BE2C (cell line): Measurements from ENCODE around the gene KRT72.

Experiments
- DNase-seq: peaks from one replicate; pipeline ENCODE4 v3.0.0-alpha.2; 2020
- H3K27me3 ChIP-seq: fragments of 250-450 bp; sonication (Bioruptor Pico); 2 replicates; pipeline ENCODE4 v1.5.1; 2020; ENCODE audit warnings: mild to moderate bottlenecking
- H3K36me3 ChIP-seq: fragments of 250-450 bp; sonication (Bioruptor Pico); 2 replicates; pipeline ENCODE4 v1.5.1; 2020; ENCODE audit warnings: mild to moderate bottlenecking
- H3K4me1 ChIP-seq: fragments of 250-450 bp; sonication (Bioruptor Pico); 2 replicates; pipeline ENCODE4 v1.5.1; 2020
- H3K4me3 ChIP-seq: 2 replicates; pipeline ENCODE4 v1.5.1; 2011; ENCODE audit warnings: low read depth, low read length
- H3K9me3 ChIP-seq: fragments of 250-450 bp; sonication (Bioruptor Pico); 2 replicates; pipeline ENCODE4 v1.5.1; 2020
- TF ChIP-seq, protein P1 (sequence below): IDR thresholded peaks from 2 replicates; pipeline ENCODE4 v1.5.1; 2012; ENCODE audit warnings: mild to moderate bottlenecking, low read depth, low read length

KRT72 gene

DNA sequence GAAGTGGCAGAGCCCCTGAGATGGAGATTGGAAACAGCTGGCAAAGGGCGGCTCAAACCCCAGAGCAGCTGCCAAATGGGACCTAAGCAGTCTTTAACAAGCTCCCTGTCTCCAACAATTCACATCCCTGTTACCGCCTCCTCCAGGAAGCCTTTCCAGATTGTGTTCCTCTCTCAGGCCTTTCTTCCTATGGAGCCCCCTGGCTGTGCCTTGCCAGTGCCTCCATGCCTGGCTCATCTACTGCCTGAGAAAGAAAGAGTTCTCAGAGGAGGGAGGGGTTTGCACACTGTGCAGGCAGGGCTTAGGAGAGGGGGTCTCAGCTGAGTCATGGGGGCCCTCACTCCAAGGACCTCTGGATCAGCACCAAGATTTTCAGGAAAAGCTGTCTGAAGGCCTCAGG, 18.8 kb downstream of the KRT72 start:
- no peak for DNase-seq
- Histone ChIP-seq H3K27me3 (peaks cover 23% of the 10 kb centered on the region), H3K36me3 (no peaks in the 10 kb centered on the region), H3K4me3 (no peak overlapping the region), H3K9me3 (no peaks in the 10 kb centered on the region), H3K4me1 (no peaks in the 10 kb centered on the region)
- TF ChIP-seq, protein P1, sequence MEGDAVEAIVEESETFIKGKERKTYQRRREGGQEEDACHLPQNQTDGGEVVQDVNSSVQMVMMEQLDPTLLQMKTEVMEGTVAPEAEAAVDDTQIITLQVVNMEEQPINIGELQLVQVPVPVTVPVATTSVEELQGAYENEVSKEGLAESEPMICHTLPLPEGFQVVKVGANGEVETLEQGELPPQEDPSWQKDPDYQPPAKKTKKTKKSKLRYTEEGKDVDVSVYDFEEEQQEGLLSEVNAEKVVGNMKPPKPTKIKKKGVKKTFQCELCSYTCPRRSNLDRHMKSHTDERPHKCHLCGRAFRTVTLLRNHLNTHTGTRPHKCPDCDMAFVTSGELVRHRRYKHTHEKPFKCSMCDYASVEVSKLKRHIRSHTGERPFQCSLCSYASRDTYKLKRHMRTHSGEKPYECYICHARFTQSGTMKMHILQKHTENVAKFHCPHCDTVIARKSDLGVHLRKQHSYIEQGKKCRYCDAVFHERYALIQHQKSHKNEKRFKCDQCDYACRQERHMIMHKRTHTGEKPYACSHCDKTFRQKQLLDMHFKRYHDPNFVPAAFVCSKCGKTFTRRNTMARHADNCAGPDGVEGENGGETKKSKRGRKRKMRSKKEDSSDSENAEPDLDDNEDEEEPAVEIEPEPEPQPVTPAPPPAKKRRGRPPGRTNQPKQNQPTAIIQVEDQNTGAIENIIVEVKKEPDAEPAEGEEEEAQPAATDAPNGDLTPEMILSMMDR = no peak

DNA sequence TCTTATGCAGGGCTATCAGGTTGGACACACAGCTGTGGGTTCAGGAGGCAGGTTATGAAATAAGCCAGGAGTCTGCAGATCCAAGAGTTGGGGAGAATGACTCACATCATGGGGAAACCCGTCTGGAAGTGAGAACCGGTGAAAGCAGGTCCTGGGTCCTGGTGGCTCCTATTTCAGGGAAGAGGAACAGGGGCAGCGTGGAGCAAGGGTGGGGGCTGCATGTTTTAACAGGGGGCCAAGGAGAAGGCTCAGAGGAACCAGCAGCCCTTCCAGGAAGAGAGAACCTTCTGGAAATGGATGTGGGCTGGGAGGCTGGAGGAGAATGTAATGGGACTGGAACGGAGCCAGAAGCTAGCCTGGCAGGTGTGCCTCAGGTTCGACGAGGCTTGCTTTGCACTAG, 19.8 kb downstream of the KRT72 start:
- DNase-seq = no peak
- Histone ChIP-seq H3K36me3 (no peaks in the 10 kb centered on the region), H3K4me3 (no peak overlapping the region), H3K27me3 (peaks cover 27% of the 10 kb centered on the region), H3K4me1 (no peaks in the 10 kb centered on the region), H3K9me3 (no peaks in the 10 kb centered on the region)
- TF ChIP-seq, protein P1 = no peak

DNA sequence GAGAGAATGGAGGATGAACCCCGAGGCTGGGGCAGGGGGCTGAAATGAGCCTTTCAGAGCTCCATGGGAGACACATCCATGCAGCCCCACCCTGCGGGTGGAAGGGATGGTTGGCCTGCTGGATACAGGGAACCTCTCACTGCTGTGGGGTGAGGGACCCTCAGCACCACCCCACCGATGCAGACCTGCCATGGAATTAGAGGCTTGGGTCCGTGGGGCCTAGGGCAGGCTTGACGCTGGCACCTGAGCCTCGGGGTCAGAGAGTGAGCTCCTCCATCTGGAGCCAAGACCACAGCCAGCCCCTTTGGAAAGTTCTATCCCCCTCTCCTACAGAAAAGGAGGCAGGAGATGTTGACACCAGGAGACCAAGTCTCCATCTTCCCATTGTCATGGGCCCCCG, 20.2 kb downstream of the KRT72 start:
- Histone ChIP-seq H3K36me3 (no peaks in the 10 kb centered on the region), H3K27me3 (peaks cover 29% of the 10 kb centered on the region), H3K4me1 (no peaks in the 10 kb centered on the region), H3K4me3 (no peak overlapping the region), H3K9me3 (no peaks in the 10 kb centered on the region)
- TF ChIP-seq, protein P1 = no peak
- DNase-seq = no peak

DNA sequence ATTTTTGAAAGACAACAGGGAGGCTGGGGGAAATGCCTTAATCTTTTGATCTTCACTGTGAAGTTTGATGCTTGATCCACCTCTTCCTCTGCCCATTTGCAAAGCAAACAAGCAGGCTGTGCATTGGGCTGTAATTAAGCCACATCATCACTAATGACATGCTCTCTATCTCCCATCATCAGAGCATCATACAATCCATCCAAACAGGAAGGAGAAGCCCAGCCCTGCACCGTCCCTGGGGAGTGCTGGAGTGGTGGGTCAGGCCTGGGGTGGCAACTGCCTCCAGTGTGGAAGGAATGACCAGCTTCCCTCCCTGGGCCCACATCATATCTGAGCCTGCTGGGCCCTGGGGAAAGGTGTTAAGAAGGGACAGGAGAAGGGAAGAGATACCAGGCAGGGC, 20.8 kb downstream of the KRT72 start:
- H3K4me3 ChIP-seq = no peak overlapping the region
- H3K4me1 ChIP-seq = no peaks in the 10 kb centered on the region
- H3K9me3 ChIP-seq = no peaks in the 10 kb centered on the region
- peaks cover 32% of the 10 kb centered on the region for H3K27me3 ChIP-seq
- no peaks in the 10 kb centered on the region for H3K36me3 ChIP-seq
- no peak for DNase-seq
- TF ChIP-seq, protein P1 = no peak

DNA sequence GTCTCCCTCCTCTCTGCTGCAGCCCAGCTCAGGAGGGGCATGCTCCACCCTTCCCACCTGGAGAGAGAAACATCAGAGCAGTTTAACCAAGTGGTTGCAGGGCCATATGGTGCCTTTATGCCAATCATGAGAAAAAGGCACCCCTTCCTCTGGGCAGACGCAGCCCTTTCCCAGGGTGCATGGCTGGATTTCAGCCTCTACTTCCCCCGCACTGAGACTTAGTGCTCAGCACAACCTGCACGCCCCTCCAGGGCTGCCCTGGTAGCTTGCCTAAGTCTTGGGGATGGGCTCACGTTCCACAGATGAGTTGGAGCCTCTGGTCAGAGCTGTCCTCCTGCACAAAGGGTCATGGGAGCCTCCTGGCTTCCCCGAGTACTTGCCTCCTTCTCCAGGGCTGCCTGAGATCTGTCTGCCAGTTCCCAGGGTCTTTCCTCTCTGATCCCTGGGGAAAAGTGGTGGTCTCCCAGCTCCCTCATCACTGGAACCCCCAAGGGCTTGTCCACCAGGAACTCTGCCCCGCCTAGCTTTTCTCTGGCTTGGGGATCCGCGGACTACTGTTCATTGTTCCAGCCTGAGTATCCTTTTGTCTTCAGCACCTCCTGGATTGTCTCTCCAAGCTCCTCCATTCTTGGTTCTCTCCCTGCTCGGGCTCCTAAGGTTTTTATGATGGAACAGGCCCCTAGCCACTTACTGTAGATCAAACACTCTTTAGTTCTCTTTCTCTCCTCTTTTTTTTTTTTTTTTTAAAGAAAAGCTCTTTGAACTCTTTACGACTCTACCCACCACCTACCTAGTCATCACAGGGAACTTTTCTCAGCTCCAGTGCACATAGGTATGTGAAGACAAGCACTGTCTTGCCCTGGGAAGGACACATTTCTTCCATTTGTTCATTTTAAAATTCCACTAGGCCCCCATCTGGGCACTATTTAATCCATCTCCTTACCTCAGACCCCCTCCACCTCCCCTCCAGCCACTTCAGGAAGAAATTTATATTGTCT, 21.5 kb downstream of the KRT72 start:
- peaks cover 26% of the 10 kb centered on the region for H3K27me3 ChIP-seq

More for the DNA sequence above, 21.5 kb downstream of the KRT72 start:
- TF ChIP-seq, protein P1 = no peak
- Histone ChIP-seq H3K4me1 (no peaks in the 10 kb centered on the region), H3K9me3 (no peaks in the 10 kb centered on the region), H3K4me3 (no peak overlapping the region), H3K36me3 (no peaks in the 10 kb centered on the region)
- no peak for DNase-seq
